ENCODE results near the gene BAIAP2. TPM values are rescaled to one million over a fixed set of nuclear protein-coding genes. Genes with fewer than 3 reads are reported as not detected.
A peak's percentile ranks its signal among the peaks of the same experiment; 100 is the strongest.

Gene BAIAP2
- total and polyA plus RNA-seq, 2 donors from 2014 or later, result 44.5 to 45.8 TPM

GRCh38 chr17:81002409-81003361 lies 32.3 kb upstream of the BAIAP2 start:
- no peak for TF ChIP-seq CTCF (IDR thresholded peaks at IDR 0.05; ENCODE audit: borderline replicate concordance, extremely low read depth, insufficient read depth)
- Histone ChIP-seq H3K9ac (ENCODE audit: low read length in 3 of 3) (no peak overlapping the region), H3K9me3 (ENCODE audit: control insufficient read depth in 2 of 3, insufficient read depth in 1 of 3, low read length in 3 of 3) (no peaks in the 10 kb centered on the region), H3K27me3 (ENCODE audit: control insufficient read depth, insufficient read depth, low read length) (peaks cover 8% of the 10 kb centered on the region), H3K27ac (ENCODE audit: low read depth in 2 of 2, low read length in 2 of 2) (no peak overlapping the region), H3K4me3 (ENCODE audit: low read length in 3 of 3) (no peak overlapping the region), H3K4me1 (ENCODE audit: control insufficient read depth in 2 of 3, insufficient read depth in 2 of 3, low read depth in 1 of 3, low read length in 3 of 3) (peaks cover 0 to 10% (median 4%) of the 10 kb centered on the region in 3 donors), H3K36me3 (ENCODE audit: control insufficient read depth in 2 of 3, insufficient read depth in 3 of 3, low read length in 3 of 3) (peaks cover 0 to 9% (median 0%) of the 10 kb centered on the region in 3 donors)
- intact Hi-C loops (cut with DNase I), result no loop called here
- DNase-seq (peak; percentile 48 to 84 (median 64)), FAIRE-seq (no peak)

GRCh38 chr17:81003711-81004475 lies 31.1 kb upstream of the BAIAP2 start:
- Histone ChIP-seq H3K9ac (ENCODE audit: low read length in 3 of 3) (no peak overlapping the region), H3K27me3 (ENCODE audit: control insufficient read depth, insufficient read depth, low read length) (peaks cover 8% of the 10 kb centered on the region), H3K27ac (ENCODE audit: low read depth in 2 of 2, low read length in 2 of 2) (no peak overlapping the region), H3K36me3 (ENCODE audit: control insufficient read depth in 2 of 3, insufficient read depth in 3 of 3, low read length in 3 of 3) (peaks cover 0 to 3% (median 0%) of the 10 kb centered on the region in 3 donors), H3K4me1 (ENCODE audit: control insufficient read depth in 2 of 3, insufficient read depth in 2 of 3, low read depth in 1 of 3, low read length in 3 of 3) (peaks cover 0 to 10% (median 4%) of the 10 kb centered on the region in 3 donors), H3K9me3 (ENCODE audit: control insufficient read depth in 2 of 3, insufficient read depth in 1 of 3, low read length in 3 of 3) (no peaks in the 10 kb centered on the region), H3K4me3 (ENCODE audit: low read length in 3 of 3) (no peak overlapping the region)
- FAIRE-seq (no peak), DNase-seq (peak; percentile 44 to 70 (median 62))
- no peak for TF ChIP-seq CTCF (IDR thresholded peaks at IDR 0.05; ENCODE audit: borderline replicate concordance, extremely low read depth, insufficient read depth)
- intact Hi-C loops (cut with DNase I), result no loop called here

DNA sequence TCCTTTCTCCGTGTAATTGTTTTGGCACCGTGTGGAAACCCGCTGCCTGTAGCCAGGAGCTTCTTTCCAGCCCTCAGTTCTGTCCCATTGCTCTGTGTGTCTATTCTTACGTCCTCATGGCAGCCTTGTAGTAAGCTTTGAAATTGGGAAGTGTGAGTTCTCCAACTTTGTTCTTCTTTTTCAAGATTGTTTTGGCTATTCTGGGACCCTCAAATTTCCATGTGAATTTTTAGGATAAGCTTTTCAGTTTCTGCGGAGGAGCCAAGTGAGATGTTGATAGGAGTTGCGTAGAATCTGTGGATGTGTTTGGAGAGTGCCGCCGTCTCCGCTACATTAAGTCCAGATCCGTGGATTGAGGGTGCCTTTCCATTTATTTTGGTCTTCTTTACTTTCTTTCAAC lies 28.1 kb upstream of the BAIAP2 start:
- Histone ChIP-seq H3K4me1 (ENCODE audit: control insufficient read depth in 2 of 3, insufficient read depth in 2 of 3, low read depth in 1 of 3, low read length in 3 of 3) (peaks cover 0 to 6% (median 4%) of the 10 kb centered on the region in 3 donors), H3K27ac (ENCODE audit: low read depth in 2 of 2, low read length in 2 of 2) (no peak overlapping the region), H3K9me3 (ENCODE audit: control insufficient read depth in 2 of 3, insufficient read depth in 1 of 3, low read length in 3 of 3) (peaks cover 0 to 5% (median 0%) of the 10 kb centered on the region in 3 donors), H3K36me3 (ENCODE audit: control insufficient read depth in 2 of 3, insufficient read depth in 3 of 3, low read length in 3 of 3) (no peaks in the 10 kb centered on the region), H3K4me3 (ENCODE audit: low read length in 3 of 3) (no peak overlapping the region), H3K9ac (ENCODE audit: low read length in 3 of 3) (no peak overlapping the region), H3K27me3 (ENCODE audit: control insufficient read depth, insufficient read depth, low read length) (peaks cover 8% of the 10 kb centered on the region)
- no peak for DNase-seq
- intact Hi-C loops (cut with DNase I), result no loop called here
- FAIRE-seq, result no peak
- TF ChIP-seq CTCF (IDR thresholded peaks at IDR 0.05; ENCODE audit: borderline replicate concordance, extremely low read depth, insufficient read depth), result no peak

Data from kidney (tissue), 14 donors.